Peyer's patch (tissue), 4 donors: ENCODE results near the gene PTGFRN.

Source experiments
- CTCF ChIP-seq, 6 experiments: fragments of 450-650 bp in 4 of 6; fragments of 200-600 bp in 2 of 6; sonication (generic) in 1 of 6; IDR thresholded peaks; one replicate each; pipeline ENCODE4 v1.5.1; 2017 to 2019; ENCODE audit warnings: antibody characterized with exemption in 6 of 6, mild to moderate bottlenecking in 3 of 6, moderate library complexity in 1 of 6
- POLR2A ChIP-seq, 2 donors: fragments of 450-650 bp; IDR thresholded peaks; one replicate each; pipeline ENCODE4 v1.5.1; 2017; ENCODE audit warnings: antibody characterized with exemption in 2 of 2, mild to moderate bottlenecking in 2 of 2, moderate library complexity in 2 of 2

GRCh38 chr1:116911779-116912469 is 2.2 kb downstream of the PTGFRN start:
- TF ChIP-seq CTCF (IDR thresholded peaks at IDR 0.05), result no peak
- TF ChIP-seq POLR2A (IDR thresholded peaks at IDR 0.05), result no peak
